ENCODE measurements around the gene ZNF559.
"Not testable (repeated sequence)": the region's sequence is repeated elsewhere in the genome, so short reads cannot be mapped to it uniquely, and the experiment has no call there.

The ZNF559 gene

GRCh38 chr19:9323919-9324583 is at the start of gene ZNF559:
ZNF559 (plus strand) TSS chr19:9324179; CDS start chr19:9338550, 14,371 bp downstream.
- peak within 1 kb of the TSS; percentile 68 for H3K4me3 ChIP-seq (ENCODE audit: low read depth, low read length)
- DNase-seq (ENCODE audit: low read depth) = peak; percentile 97
- TF ChIP-seq, protein P1, sequence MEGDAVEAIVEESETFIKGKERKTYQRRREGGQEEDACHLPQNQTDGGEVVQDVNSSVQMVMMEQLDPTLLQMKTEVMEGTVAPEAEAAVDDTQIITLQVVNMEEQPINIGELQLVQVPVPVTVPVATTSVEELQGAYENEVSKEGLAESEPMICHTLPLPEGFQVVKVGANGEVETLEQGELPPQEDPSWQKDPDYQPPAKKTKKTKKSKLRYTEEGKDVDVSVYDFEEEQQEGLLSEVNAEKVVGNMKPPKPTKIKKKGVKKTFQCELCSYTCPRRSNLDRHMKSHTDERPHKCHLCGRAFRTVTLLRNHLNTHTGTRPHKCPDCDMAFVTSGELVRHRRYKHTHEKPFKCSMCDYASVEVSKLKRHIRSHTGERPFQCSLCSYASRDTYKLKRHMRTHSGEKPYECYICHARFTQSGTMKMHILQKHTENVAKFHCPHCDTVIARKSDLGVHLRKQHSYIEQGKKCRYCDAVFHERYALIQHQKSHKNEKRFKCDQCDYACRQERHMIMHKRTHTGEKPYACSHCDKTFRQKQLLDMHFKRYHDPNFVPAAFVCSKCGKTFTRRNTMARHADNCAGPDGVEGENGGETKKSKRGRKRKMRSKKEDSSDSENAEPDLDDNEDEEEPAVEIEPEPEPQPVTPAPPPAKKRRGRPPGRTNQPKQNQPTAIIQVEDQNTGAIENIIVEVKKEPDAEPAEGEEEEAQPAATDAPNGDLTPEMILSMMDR (IDR thresholded peaks at IDR 0.05; ENCODE audit: insufficient read depth, low read depth, low read length, missing control alignments) = peak; percentile 31

DNA sequence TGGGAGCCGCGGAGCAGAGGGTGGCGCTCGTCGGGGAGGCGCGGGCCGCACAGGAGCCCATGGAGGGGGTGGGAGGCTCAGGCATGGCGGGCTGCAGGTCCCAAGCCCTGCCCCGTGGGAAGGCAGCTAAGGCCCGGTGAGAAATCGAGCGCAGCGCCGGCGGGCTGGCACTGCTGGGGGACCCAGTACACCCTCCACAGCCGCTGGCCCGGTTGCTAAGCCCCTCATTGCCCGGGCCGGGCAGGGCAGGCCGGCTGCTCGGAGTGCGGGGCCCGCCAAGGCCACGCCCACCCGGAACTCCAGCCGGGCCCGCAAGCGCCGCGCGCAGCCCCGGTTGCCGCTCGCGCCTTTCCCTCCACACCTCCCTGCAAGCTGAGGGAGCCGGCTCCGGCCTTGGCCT is 40.5 kb upstream of the ZNF559 start:
- H3K4me3 ChIP-seq (ENCODE audit: low read depth, low read length); DNase-seq (ENCODE audit: low read depth): not testable (repeated sequence)

GRCh38 chr19:9289231-9289884 is 34.6 kb upstream of the ZNF559 start:
- H3K4me3 ChIP-seq (ENCODE audit: low read depth, low read length) = no peak overlapping the region
- DNase-seq (ENCODE audit: low read depth) = no peak
- TF ChIP-seq, protein P1 (IDR thresholded peaks at IDR 0.05; ENCODE audit: insufficient read depth, low read depth, low read length, missing control alignments) = no peak

DNA sequence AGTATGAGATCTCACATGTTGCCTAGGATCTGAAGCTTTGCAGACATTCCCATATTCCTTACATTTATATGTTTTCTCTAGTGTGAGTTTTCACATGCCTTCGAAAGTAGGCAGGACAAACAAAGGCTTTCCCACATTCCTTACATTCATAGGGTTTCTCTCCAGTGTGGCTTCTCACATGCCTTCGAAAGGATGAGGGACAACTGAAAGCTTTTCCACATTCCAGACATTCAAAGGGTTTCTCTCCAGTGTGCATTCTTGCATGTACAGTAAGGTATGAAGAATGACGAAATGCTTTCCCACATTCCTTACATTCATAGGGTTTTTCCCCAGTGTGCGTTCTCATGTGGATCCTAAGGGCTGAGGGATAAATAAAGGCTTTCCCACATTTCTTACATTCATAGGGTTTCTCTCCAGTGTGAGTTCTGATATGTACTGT is 28.5 kb upstream of the ZNF559 start:
- DNase-seq (ENCODE audit: low read depth) = no peak
- no peak overlapping the region for H3K4me3 ChIP-seq (ENCODE audit: low read depth, low read length)
- TF ChIP-seq, protein P1 (IDR thresholded peaks at IDR 0.05; ENCODE audit: insufficient read depth, low read depth, low read length, missing control alignments) = no peak

GRCh38 chr19:9296336-9296735 is 27.6 kb upstream of the ZNF559 start:
- TF ChIP-seq, protein P1 (IDR thresholded peaks at IDR 0.05; ENCODE audit: insufficient read depth, low read depth, low read length, missing control alignments) = no peak
- no peak overlapping the region for H3K4me3 ChIP-seq (ENCODE audit: low read depth, low read length)
- no peak for DNase-seq (ENCODE audit: low read depth)

DNA sequence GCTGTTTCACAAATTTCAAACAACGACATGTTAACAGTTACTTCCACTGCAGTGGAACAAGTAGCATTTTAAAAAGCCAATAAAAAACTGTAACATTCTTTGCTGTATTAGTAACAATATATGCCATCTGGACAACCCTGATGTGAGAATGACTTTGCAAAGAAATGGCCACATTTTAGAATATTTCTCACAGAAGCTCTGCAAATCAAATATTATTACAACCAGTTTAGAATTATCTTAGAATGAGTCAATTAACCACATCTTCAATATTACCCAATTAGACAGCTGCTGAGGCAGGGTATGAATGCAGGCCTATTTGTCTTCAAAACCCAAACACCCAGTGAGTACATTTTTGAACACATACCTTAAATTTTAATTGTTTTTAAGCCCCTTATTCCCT is 17.5 kb upstream of the ZNF559 start:
- no peak overlapping the region for H3K4me3 ChIP-seq (ENCODE audit: low read depth, low read length)
- TF ChIP-seq, protein P1 (IDR thresholded peaks at IDR 0.05; ENCODE audit: insufficient read depth, low read depth, low read length, missing control alignments) = no peak
- no peak for DNase-seq (ENCODE audit: low read depth)

DNA sequence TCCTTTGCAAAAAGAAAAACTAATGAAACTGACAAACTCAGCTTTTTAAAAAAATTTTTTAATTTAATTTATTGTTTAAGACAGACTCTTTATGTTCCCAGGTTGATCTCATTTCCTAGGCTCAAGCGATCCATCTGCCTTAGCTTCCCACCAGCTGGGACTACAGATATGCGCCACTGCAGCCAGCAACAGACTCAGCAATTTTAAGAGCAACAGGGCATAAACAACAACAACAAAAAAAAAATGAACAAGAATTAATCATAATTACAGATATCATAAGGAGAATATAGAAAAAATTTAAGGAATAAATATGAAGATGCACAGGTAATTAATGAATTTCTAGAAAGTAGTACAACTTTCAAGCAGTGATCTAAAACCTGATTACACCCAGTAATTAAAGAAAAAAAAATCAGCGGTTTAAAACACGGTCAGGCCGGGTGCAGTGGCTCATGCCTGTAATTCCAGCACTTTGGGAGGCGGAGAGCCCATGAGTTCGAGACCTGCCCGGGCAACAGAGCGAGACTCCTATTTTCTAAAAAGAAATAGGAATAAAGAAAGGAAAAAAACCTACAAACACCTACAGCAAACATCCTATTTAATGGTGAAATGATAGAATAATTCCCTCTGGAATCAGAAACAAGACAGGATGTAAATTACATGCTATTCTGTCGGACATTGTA is 15.7 kb upstream of the ZNF559 start:
- TF ChIP-seq, protein P1 (IDR thresholded peaks at IDR 0.05; ENCODE audit: insufficient read depth, low read depth, low read length, missing control alignments) = no peak
- DNase-seq (ENCODE audit: low read depth) = no peak

More for the DNA sequence above, 15.7 kb upstream of the ZNF559 start:
- peak overlapping the region; percentile 97 for H3K4me3 ChIP-seq (ENCODE audit: low read depth, low read length)

All from GM12865 (cell line).